NT2/D1 (cell line): ENCODE results near the gene TSC2.
"Not testable (repeated sequence)": the region's sequence is repeated elsewhere in the genome, so short reads cannot be mapped to it uniquely, and the experiment has no call there.

Experiments
- DNase-seq: peaks from one replicate; pipeline ENCODE4 v3.0.0-alpha.2; 2011; ENCODE audit warnings: low read depth, low spot score
- H3K27me3 ChIP-seq: 2 replicates; pipeline ENCODE4 v1.6.0; 2011; ENCODE audit warnings: mild to moderate bottlenecking; ENCODE audit not compliant: insufficient read length, insufficient read depth
- H3K36me3 ChIP-seq: 2 replicates; pipeline ENCODE4 v1.6.1; 2011; ENCODE audit warnings: mild to moderate bottlenecking, low read length, mixed read lengths; ENCODE audit not compliant: insufficient read depth, insufficient read length
- H3K4me1 ChIP-seq: 2 replicates; pipeline ENCODE4 v1.5.1; 2011; ENCODE audit not compliant: insufficient read depth, insufficient read length
- H3K4me3 ChIP-seq: 2 replicates; pipeline ENCODE4 v1.5.1; 2011; ENCODE audit warnings: low read depth; ENCODE audit not compliant: insufficient read length
- H3K9ac ChIP-seq: 2 replicates; pipeline ENCODE4 v1.6.0; 2011; ENCODE audit warnings: low read depth; ENCODE audit not compliant: insufficient read length
- H3K9me3 ChIP-seq: 2 replicates; pipeline ENCODE4 v1.5.1; 2011; ENCODE audit warnings: mild to moderate bottlenecking, low read length; ENCODE audit not compliant: insufficient read depth
- SUZ12 ChIP-seq: IDR thresholded peaks from 2 replicates; pipeline ENCODE4 v1.6.1; 2011; ENCODE audit not compliant: insufficient read length, insufficient read depth; ENCODE audit errors: extremely low read depth
- YY1 ChIP-seq: IDR thresholded peaks from 2 replicates; pipeline ENCODE4 v1.6.1; 2011; ENCODE audit not compliant: insufficient read length, insufficient read depth
- ZNF274 ChIP-seq: IDR thresholded peaks from 2 replicates; pipeline ENCODE4 v1.6.1; 2011; ENCODE audit warnings: mild to moderate bottlenecking, low read depth, low read length

The TSC2 gene

DNA sequence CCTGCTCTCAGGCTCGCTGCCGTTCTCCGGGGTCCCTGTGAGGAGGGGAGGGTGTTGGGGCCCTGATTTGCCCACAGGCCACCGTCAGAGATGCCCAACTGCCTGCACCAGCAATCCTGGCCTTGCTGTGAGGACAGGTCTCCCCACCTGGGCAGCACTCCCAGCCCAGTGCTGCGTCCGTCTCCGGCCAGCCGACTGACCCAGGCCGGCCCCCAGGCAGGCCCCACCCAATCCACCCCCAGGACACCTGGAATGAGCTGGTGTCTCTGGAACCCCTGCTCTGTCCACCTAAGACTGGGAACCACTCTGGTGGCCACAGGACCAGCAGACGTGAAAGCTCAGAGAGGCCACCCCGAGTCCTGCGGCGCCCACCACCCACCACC, 67.8 kb downstream of the TSC2 start:
- Histone ChIP-seq H3K9me3 (no peaks in the 10 kb centered on the region), H3K36me3 (peaks cover 22% of the 10 kb centered on the region), H3K4me1 (no peaks in the 10 kb centered on the region), H3K9ac (no peak overlapping the region), H3K27me3 (no peaks in the 10 kb centered on the region), H3K4me3 (no peak overlapping the region)
- DNase-seq, result no peak
- TF ChIP-seq YY1 (no peak), SUZ12 (no peak), ZNF274 (no peak)

DNA sequence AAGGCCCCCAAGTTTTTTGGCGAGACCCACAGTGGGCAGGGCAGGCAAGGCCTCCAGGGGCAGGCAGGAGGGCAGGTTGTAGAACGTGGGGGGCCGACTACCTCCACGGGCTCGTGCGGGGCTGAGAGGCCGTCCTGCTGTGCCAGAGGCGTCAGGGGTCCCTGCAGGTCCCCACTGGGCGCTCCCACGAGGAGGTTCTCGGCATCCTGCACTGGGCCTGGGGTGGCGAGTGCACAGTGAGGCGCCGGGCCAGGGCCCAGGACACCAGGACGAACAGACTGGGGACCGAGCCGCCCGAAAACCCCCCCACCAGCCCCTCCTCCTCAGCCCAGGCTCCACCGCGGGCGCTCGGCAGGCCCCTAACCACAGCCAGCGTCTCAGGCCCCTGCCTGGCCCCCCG, 68.6 kb downstream of the TSC2 start:
- not testable (repeated sequence) for H3K9me3 ChIP-seq, H3K9ac ChIP-seq, H3K4me1 ChIP-seq, DNase-seq, H3K27me3 ChIP-seq, H3K4me3 ChIP-seq
- H3K36me3 ChIP-seq, result peaks cover 15% of the 10 kb centered on the region

DNA sequence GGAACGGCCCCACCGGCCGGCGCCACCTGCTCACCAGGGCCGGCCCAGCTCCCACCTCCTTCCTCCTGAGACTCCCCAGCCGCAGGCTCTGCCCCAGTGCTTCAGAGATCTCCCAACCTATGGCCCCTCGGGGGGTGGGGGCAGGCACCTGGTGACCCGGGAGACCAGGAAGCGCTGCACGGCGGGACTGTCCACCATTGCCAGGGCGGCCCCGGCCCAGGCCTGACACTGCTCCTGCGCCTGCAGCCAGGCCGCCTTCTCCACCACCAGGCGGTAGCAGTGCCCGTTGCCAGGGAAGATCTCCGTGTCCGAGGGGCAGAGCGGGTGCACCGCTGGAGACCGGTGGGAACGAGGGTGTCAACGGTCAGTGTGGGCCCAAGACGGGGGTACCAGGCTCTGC, 69.6 kb downstream of the TSC2 start:
- H3K9me3 ChIP-seq, H3K4me3 ChIP-seq, H3K4me1 ChIP-seq, H3K27me3 ChIP-seq, DNase-seq, H3K9ac ChIP-seq: not testable (repeated sequence)
- peaks cover 11% of the 10 kb centered on the region for H3K36me3 ChIP-seq

DNA sequence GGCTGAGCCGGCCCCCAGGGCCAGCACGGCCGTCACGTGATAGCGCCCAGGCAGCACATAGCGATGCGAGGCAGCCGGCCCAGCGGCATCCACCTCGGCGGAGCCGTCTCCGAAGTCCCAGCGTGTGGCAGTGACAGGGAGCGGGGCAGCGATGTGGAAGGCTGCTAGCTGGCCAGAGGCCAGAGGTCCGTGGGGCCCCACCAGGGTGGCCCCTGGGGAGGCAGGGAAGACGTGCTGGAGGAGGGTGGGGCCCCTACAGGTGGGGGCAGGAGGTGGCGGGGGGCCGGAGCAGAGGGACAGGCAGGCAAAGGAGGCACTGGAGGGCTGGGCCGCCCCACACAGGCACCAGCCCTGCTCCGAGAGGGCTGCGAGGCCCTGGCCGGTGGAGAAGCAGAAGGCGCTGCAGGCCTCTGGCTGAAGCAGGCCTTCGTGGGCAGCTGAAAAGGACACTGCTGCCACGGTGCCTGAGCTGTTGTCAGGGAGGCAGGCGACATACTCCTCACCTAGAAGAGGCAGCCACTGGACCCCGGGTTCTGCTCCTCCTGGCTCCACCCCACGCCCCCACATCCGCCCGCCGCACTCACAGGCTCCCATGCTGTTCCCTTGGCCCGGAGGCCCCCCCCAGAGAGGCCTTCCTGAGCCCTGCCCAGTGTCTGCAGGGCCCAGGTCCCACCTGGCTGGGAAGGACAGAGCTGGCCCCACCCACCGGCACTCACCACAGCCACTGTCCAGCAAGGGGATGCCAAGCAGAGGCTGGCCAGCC, 70.4 kb downstream of the TSC2 start:
- not testable (repeated sequence) for H3K36me3 ChIP-seq, H3K4me3 ChIP-seq, H3K9ac ChIP-seq, H3K4me1 ChIP-seq, H3K27me3 ChIP-seq, DNase-seq, H3K9me3 ChIP-seq

DNA sequence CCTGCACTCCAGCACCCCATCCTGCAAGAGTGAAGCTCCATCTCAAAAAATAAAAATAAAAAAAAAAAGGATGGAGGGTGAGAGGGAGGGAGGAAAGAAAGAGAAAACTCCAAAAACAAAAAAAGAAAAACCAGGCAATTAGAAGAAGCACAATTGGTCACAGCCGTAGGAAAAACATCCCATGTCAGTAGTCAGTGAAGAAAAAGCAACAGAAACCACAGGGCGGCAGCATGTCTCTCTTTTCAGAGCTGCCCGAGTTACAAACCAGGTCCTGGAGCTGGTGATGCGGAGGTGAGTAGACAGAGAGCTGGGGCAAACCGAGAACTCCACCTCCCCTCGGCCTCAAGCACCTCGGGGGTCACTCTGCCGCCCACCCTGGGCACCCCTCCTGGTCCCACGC, 73.5 kb downstream of the TSC2 start:
- not testable (repeated sequence) for H3K27me3 ChIP-seq, H3K9me3 ChIP-seq, H3K36me3 ChIP-seq, H3K9ac ChIP-seq, DNase-seq, H3K4me3 ChIP-seq
- peaks cover 20% of the 10 kb centered on the region for H3K4me1 ChIP-seq

DNA sequence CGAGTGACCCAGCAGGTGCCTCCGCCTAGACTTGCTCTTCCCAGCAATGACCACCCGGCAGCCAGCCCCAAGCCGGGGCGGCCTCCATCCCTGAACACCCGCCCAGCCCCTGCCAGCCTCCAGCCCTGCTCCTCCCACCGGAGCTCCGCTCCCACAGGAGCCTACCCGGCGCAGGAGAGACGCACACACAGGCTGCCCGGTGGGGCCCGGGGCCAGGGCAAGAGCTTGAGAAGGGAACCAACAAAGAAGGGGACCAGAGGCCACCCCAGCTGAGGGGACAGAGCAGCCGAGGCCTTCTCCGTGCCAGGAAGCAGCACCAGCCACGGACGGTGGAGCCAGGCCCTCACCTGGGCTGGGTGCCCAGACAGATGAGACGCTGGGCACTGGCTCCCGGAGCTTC, 74.1 kb downstream of the TSC2 start:
- H3K27me3 ChIP-seq, result no peaks in the 10 kb centered on the region
- TF ChIP-seq ZNF274 (no peak), YY1 (no peak), SUZ12 (no peak)
- H3K9ac ChIP-seq, result no peak overlapping the region
- peaks cover 22% of the 10 kb centered on the region for H3K4me1 ChIP-seq
- no peak overlapping the region for H3K4me3 ChIP-seq
- no peak for DNase-seq
- no peaks in the 10 kb centered on the region for H3K9me3 ChIP-seq
- peaks cover 5% of the 10 kb centered on the region for H3K36me3 ChIP-seq

DNA sequence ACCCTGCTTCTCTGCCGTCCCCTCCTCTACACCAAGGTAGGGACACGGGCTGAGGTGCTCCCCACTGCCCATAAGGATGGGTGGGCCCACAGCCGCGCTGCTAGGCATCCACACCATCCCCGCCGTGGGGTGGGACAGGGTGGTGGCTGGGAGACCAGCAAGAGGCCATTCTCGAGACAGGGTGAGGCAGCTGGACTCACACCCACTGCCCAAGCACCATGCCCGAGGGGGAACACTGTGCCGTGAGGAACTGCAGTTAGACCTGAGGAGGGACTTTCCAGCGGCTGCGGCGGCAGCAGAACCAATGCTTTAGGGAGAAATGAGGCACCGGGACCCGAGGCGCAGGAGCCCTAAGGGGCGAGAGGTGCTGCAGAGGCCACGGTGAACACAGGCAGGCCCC, 74.6 kb downstream of the TSC2 start:
- no peaks in the 10 kb centered on the region for H3K9me3 ChIP-seq
- no peak overlapping the region for H3K9ac ChIP-seq
- DNase-seq, result no peak
- H3K4me3 ChIP-seq, result no peak overlapping the region
- TF ChIP-seq ZNF274 (no peak), YY1 (no peak), SUZ12 (no peak)
- peaks cover 5% of the 10 kb centered on the region for H3K36me3 ChIP-seq
- H3K27me3 ChIP-seq, result no peaks in the 10 kb centered on the region
- H3K4me1 ChIP-seq, result peaks cover 27% of the 10 kb centered on the region

DNA sequence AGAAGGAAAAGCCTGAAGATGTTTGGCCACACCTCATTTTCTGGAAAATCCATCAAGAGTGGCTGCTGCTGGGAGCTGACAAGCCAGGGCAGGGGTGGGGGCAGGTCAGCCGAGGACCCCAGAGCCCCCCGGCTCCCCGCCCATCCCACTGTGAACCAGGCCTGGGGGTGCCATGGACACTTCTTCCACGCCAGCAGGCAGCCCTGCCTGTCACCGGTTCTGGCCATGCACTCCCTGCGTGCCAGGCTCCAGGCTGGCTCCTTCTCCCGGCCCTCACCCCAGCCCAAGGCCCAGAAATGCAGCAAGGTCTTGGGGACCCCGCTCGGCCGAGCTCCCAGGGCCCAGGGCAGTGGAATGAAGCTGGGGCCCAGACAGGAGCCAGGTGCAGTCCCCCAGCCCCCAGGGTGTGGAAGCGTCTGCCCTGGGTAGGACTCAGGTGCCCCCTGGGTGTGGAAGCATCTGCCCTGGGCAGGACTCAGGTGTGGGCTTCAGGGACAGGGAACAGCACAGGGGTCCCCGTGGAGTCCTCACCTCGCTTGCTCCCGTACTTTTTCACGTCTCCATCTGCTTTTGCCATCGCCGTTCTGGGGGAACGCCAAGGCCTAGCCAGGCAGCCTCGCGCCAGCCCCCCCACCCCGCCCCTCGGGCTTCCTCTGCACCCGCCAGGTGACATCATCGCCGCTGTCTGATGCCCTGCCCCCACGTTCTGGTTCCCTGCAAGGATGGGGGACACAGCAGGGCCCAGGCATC, 75.3 kb downstream of the TSC2 start:
- H3K4me3 ChIP-seq, H3K9ac ChIP-seq, DNase-seq, H3K9me3 ChIP-seq, H3K36me3 ChIP-seq, H3K27me3 ChIP-seq: not testable (repeated sequence)
- H3K4me1 ChIP-seq, result peaks cover 27% of the 10 kb centered on the region

DNA sequence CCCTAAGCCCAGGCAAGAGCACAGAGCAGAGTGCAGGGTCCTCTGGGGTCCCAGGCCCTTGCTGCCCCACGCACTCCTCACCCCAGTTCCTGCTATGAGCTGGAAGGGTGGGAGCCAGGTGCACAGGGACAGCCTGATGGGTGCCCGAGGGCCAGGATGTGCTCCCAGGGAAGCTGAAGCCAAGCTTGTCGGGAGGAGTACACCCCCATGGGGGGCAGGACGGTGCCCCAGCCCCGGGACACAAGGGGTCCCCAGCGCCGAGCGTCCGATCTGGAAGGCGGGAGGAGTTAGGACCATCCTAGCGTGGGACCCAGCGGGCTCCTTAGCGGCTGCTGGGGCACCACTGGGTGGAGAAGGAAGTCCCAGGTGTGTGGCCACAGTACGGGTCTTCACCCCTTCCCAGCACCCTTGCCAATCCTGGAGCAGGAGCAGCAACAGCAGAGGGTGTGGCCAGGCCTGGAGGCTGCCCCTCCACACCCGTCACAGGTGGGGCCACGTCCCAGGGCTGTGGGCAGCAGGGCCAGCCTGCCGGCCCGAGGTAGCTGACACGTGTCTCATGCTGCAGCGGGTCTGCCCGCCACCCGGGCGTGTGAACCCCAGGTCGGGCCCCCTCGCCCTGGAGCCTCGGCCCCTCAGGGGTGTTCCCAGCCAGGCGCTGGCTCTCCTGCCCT, 76.1 kb downstream of the TSC2 start:
- not testable (repeated sequence) for H3K27me3 ChIP-seq, H3K4me3 ChIP-seq, DNase-seq, H3K36me3 ChIP-seq, H3K9me3 ChIP-seq, H3K9ac ChIP-seq
- H3K4me1 ChIP-seq, result peaks cover 27% of the 10 kb centered on the region

DNA sequence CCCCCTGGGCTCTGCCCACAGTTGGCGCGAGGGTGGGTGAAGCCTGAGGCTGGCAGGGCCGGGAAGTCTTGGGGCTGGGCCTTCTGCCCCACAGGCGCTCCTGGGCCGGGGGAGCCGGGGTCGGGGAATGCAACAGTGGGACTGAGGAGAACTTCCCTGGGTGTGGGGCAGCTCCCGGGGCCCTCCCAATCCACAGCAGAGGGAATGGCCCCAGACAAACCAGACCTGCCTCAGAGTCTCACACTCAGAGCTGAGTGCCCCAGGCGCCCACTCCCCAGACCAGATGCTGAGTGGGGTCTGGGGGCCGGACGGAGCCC, 76.5 kb downstream of the TSC2 start:
- H3K9me3 ChIP-seq, DNase-seq, H3K36me3 ChIP-seq, H3K27me3 ChIP-seq: not testable (repeated sequence)
- Histone ChIP-seq H3K4me1 (peaks cover 27% of the 10 kb centered on the region), H3K4me3 (peak overlapping the region; percentile 26), H3K9ac (peak overlapping the region; percentile 76)
